GM19193 (cell line): Measurements from ENCODE around the gene LY9.

Source experiments
- POLR2A ChIP-seq: IDR thresholded peaks from 4 replicates; pipeline ENCODE4 v1.6.1; 2011; ENCODE audit not compliant: insufficient read depth, insufficient read length; ENCODE audit errors: extremely low read depth

The LY9 gene

GRCh38 chr1:160811147-160811546 is 15.2 kb downstream of the LY9 start:
- no peak for TF ChIP-seq POLR2A

- no peak for TF ChIP-seq POLR2A
Measured at GRCh38 chr1:160813215-160813614, 17.2 kb downstream of the LY9 start.

GRCh38 chr1:160814316-160814715 is 18.3 kb downstream of the LY9 start:
- no peak for TF ChIP-seq POLR2A

GRCh38 chr1:160814856-160815255 is 18.9 kb downstream of the LY9 start:
- TF ChIP-seq POLR2A = no peak

- TF ChIP-seq POLR2A = no peak
Measured at GRCh38 chr1:160818207-160818937, 22.4 kb downstream of the LY9 start.

GRCh38 chr1:160819186-160819585 is 23.2 kb downstream of the LY9 start:
- TF ChIP-seq POLR2A = no peak

GRCh38 chr1:160821627-160822026 is 25.7 kb downstream of the LY9 start:
- TF ChIP-seq POLR2A = no peak

GRCh38 chr1:160823296-160823695 is 27.3 kb downstream of the LY9 start:
- TF ChIP-seq POLR2A = no peak

GRCh38 chr1:160826546-160826945 is 30.6 kb downstream of the LY9 start:
- no peak for TF ChIP-seq POLR2A

- TF ChIP-seq POLR2A = no peak
Measured at GRCh38 chr1:160827418-160827817, 31.4 kb downstream of the LY9 start.

GRCh38 chr1:160829766-160830165 is 33.8 kb downstream of the LY9 start:
- TF ChIP-seq POLR2A = no peak

GRCh38 chr1:160830321-160831153 is 34.6 kb downstream of the LY9 start:
- TF ChIP-seq POLR2A = no peak

- no peak for TF ChIP-seq POLR2A
Measured at GRCh38 chr1:160834945-160835565, 39.1 kb downstream of the LY9 start.

- TF ChIP-seq POLR2A = no peak
Measured at GRCh38 chr1:160835751-160836150, 39.8 kb downstream of the LY9 start.

GRCh38 chr1:160836561-160836960 is 40.6 kb downstream of the LY9 start:
- TF ChIP-seq POLR2A = no peak

GRCh38 chr1:160836981-160837557 is 41.1 kb downstream of the LY9 start:
- no peak for TF ChIP-seq POLR2A

GRCh38 chr1:160837558-160838205 is 41.7 kb downstream of the LY9 start:
- peak; percentile 64 for TF ChIP-seq POLR2A
